HepG2 (cell line): ENCODE results near the gene LRRC27. TPM values are rescaled to one million over a fixed set of nuclear protein-coding genes. Genes with fewer than 3 reads are reported as not detected.

Experiments used
- ATAC-seq: fragments of 200-7000 bp; cut with Tn5 transposase; 3 replicates; pipeline ENCODE4 v1.9.1; 2020; ENCODE audit warnings: mild to moderate bottlenecking, moderate library complexity
- BruUV-seq: library from RNA; stranded (reverse); fragments of 400-500 nt; replicated peaks from 2 replicates; lab custom pipeline; 2021; lab: Mats Ljungman, UMichigan
- CTCF ChIA-PET: fragments of 300-600 bp; formaldehyde crosslinking; extraction: SDS; loops from one replicate; lab custom pipeline; 2021; ENCODE audit warnings: low total read pairs, inconsistent platforms, low intra/inter-chr PET ratio; lab: Yijun Ruan, JAX
- POLR2A ChIA-PET: fragments of 350-600 bp; sonication (Branson Sonifier 250); formaldehyde crosslinking; loops from one replicate; lab custom pipeline; 2020; ENCODE audit warnings: antibody characterized with exemption, inconsistent platforms; lab: Yijun Ruan, JAX
- DNase-seq: peaks from one replicate; pipeline ENCODE4 v3.0.0-alpha.2; 2015; ENCODE audit warnings: low spot score
- FAIRE-seq: peaks from 3 replicates; lab custom pipeline; 2011; peaks lifted over from hg19 to GRCh38; lab: Jason Lieb, UNC
- H2AFZ ChIP-seq: one replicate; pipeline ENCODE4 v1.6.1; 2011; ENCODE audit warnings: low read length, inconsistent platforms
- H3K27ac ChIP-seq: fragments of 300-600 bp; 3 replicates; pipeline ENCODE4 v1.8.0; 2011; ENCODE audit warnings: mixed run types, mild to moderate bottlenecking, mixed read lengths, low read length, inconsistent platforms; ENCODE audit not compliant: insufficient read depth; ENCODE audit errors: extremely low read length
- H3K27me3 ChIP-seq, 2 experiments: fragments of 200-600 bp in 1 of 2; 2 replicates in 1 of 2; 3 replicates in 1 of 2; pipeline versions ENCODE4 v1.6.0 to v1.8.0; 2011; ENCODE audit warnings: low read length in 2 of 2, mild to moderate bottlenecking in 2 of 2, moderate library complexity in 2 of 2, inconsistent platforms in 1 of 2; ENCODE audit not compliant: insufficient read depth in 2 of 2, control insufficient read depth in 1 of 2
- H3K36me3 ChIP-seq, 2 experiments: fragments of 200-600 bp in 1 of 2; replicated peaks in 1 of 2; 2 replicates in 1 of 2; 3 replicates in 1 of 2; pipeline versions ENCODE4 v1.5.1 to v1.8.0; 2011; ENCODE audit warnings: low read length in 2 of 2, inconsistent platforms in 1 of 2; ENCODE audit not compliant: insufficient read depth in 2 of 2, control insufficient read depth in 1 of 2
- H3K4me1 ChIP-seq: 2 replicates; pipeline ENCODE4 v1.5.1; 2012; ENCODE audit warnings: low read length, inconsistent platforms; ENCODE audit not compliant: insufficient read depth
- H3K4me2 ChIP-seq: 2 replicates; pipeline ENCODE4 v1.6.0; 2011; ENCODE audit warnings: low read depth, low read length, inconsistent platforms
- H3K4me3 ChIP-seq, 3 experiments: fragments of 200-600 bp in 1 of 3; sonication (generic), shearing (Covaris generic) in 1 of 3; replicated peaks in 1 of 3; 2 replicates each; pipeline ENCODE4 v1.5.1; 2011 to 2016; ENCODE audit warnings: low read length in 3 of 3, inconsistent platforms in 2 of 3, low read depth in 2 of 3, mild to moderate bottlenecking in 2 of 3, control low read depth in 1 of 3, mixed read lengths in 1 of 3; ENCODE audit not compliant: insufficient read depth in 1 of 3
- H3K79me2 ChIP-seq: one replicate; pipeline ENCODE4 v1.6.1; 2011; ENCODE audit warnings: low read length, inconsistent platforms; ENCODE audit not compliant: insufficient read depth
- H3K9ac ChIP-seq: 2 replicates; pipeline ENCODE4 v1.6.0; 2011; ENCODE audit warnings: mild to moderate bottlenecking, low read depth, low read length, inconsistent platforms; ENCODE audit not compliant: insufficient read depth
- H3K9me3 ChIP-seq: 2 replicates; pipeline ENCODE4 v1.5.1; 2012; ENCODE audit warnings: mild to moderate bottlenecking, low read length
- H4K20me1 ChIP-seq: 2 replicates; pipeline ENCODE4 v1.6.0; 2011; ENCODE audit warnings: inconsistent platforms, mild to moderate bottlenecking, low read length, moderate library complexity; ENCODE audit not compliant: insufficient read depth
- HDAC6 ChIP-seq: fragments of 200-600 bp; sonication (generic); IDR thresholded peaks from 2 replicates; pipeline ENCODE4 v1.7.0; 2017; ENCODE audit warnings: mild to moderate bottlenecking, antibody characterized with exemption, low read length, low read depth
- NCOA2 ChIP-seq: sonication (generic); formaldehyde crosslinking; IDR thresholded peaks from 2 replicates; pipeline ENCODE4 v1.8.0; 2022; ENCODE audit warnings: inconsistent platforms
- RXRA ChIP-seq: sonication (generic); formaldehyde crosslinking; IDR thresholded peaks from 2 replicates; pipeline ENCODE4 v1.5.1; 2020; ENCODE audit warnings: missing genetic modification reagents
- ZEB1 ChIP-seq: IDR thresholded peaks from 2 replicates; pipeline ENCODE4 v1.6.1; 2012; ENCODE audit warnings: mild to moderate bottlenecking, low read depth, inconsistent platforms; ENCODE audit not compliant: insufficient replicate concordance
- ZNF230 ChIP-seq: sonication (generic); formaldehyde crosslinking; IDR thresholded peaks from 2 replicates; pipeline ENCODE4 v1.4.0; 2020; ENCODE audit warnings: mild to moderate bottlenecking, missing genetic modification reagents
- ZNF782 ChIP-seq: sonication (generic); formaldehyde crosslinking; IDR thresholded peaks from 2 replicates; pipeline ENCODE4 v1.4.0; 2020; ENCODE audit warnings: missing genetic modification reagents, mild to moderate bottlenecking, borderline replicate concordance
- WGBS: methylation state at CpG from one replicate; pipeline ENCODE4 v1.1.6; 2017; ENCODE audit warnings: low lambda C conversion rate; 5-methylcytosine and 5-hydroxymethylcytosine counted together
- in situ Hi-C: cut with HindIII; loops from 2 replicates; pipeline ENCODE4 v1.10.0; 2017; ENCODE audit warnings: low pct_unique_long_range_greater_than_20kb; ENCODE audit not compliant: extremely low pct_ligation_motif_present
- intact Hi-C: fragments of 100-400 bp; cut with micrococcal nuclease; formaldehyde crosslinking; loops from one replicate; pipeline ENCODE4 v1.10.0; 2022; ENCODE audit not compliant: unreplicated experiment
- polyA plus RNA-seq, 8 experiments: library from polyadenylated mRNA; depleted of rRNA in 3 of 8; stranded (reverse) in 7 of 8; unstranded in 1 of 8; fragments of >200 nt; fragmentation: Illumina TruSeq in 4 of 8; extraction: Trizol in 4 of 8; gene quantifications; 2 replicates each; pipeline versions ENCODE4 v1.2.1 to v1.2.3, GENCODE V29; 2011 to 2016; ENCODE audit warnings: low read depth in 4 of 8, missing spikeins in 1 of 8, mixed read lengths in 1 of 8; ENCODE audit not compliant: insufficient read depth in 1 of 8
- total RNA-seq, 5 experiments: library from RNA; depleted of rRNA; stranded (reverse); fragments of >200 nt; fragmentation: Illumina TruSeq; extraction: Trizol; gene quantifications; 2 replicates each; pipeline ENCODE4 v1.2.3, GENCODE V29; 2016; ENCODE audit warnings: low read depth in 1 of 5
- TF ChIP-seq, protein P1 (sequence below): sonication (generic); formaldehyde crosslinking; IDR thresholded peaks from 2 replicates; pipeline ENCODE4 v1.5.1; 2020; ENCODE audit warnings: missing genetic modification reagents, mild to moderate bottlenecking, borderline replicate concordance
- TF ChIP-seq, protein P2 (sequence below): sonication (generic); formaldehyde crosslinking; IDR thresholded peaks from 2 replicates; pipeline ENCODE4 v1.5.1; 2020; ENCODE audit warnings: mild to moderate bottlenecking, missing genetic modification reagents, borderline replicate concordance

The LRRC27 gene
- total and polyA plus RNA-seq, 2 of the 13 experiments (the other 11 are each of a cell fraction or from before 2014, with no cell fraction given), result 4.2 to 4.6 TPM

DNA sequence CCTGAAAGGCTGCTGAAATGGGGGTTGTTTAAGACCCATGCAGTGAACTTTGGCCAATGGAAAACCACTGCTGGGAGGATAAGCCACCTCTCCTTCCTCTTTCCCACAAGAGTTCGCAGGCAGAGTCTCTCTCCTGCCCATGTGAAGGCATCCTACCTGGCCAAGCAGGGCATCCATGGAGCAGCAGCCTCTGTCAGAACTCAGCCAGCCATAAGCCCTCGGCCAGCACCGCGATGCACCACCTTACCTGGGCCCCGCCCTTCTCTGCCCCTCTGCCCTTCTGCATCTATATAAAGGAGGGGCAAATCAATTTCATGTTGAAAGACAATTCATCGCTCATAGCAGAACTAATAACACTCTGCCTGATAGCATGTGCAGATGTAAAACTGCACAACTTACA is 18.1 kb upstream of the LRRC27 start:
- TF ChIP-seq ZNF782 (CRISPR knock-in tag) (no peak), ZEB1 (no peak), NCOA2 (no peak), HDAC6 (no peak), RXRA (no peak), ZNF230 (CRISPR knock-in tag) (no peak)
- TF ChIP-seq, protein P1, sequence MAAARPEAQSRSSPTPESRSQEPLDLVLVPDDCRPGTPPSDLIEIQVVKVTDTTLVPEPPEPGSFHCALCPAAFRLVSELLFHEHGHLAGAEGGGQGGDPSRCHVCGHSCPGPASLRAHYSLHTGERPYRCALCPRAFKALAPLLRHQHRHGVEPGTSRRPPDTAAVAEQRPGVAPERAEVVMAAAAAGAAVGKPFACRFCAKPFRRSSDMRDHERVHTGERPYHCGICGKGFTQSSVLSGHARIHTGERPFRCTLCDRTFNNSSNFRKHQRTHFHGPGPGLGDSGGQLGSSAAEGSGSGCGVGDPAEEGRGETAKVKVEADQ, result no peak
- TF ChIP-seq, protein P2, sequence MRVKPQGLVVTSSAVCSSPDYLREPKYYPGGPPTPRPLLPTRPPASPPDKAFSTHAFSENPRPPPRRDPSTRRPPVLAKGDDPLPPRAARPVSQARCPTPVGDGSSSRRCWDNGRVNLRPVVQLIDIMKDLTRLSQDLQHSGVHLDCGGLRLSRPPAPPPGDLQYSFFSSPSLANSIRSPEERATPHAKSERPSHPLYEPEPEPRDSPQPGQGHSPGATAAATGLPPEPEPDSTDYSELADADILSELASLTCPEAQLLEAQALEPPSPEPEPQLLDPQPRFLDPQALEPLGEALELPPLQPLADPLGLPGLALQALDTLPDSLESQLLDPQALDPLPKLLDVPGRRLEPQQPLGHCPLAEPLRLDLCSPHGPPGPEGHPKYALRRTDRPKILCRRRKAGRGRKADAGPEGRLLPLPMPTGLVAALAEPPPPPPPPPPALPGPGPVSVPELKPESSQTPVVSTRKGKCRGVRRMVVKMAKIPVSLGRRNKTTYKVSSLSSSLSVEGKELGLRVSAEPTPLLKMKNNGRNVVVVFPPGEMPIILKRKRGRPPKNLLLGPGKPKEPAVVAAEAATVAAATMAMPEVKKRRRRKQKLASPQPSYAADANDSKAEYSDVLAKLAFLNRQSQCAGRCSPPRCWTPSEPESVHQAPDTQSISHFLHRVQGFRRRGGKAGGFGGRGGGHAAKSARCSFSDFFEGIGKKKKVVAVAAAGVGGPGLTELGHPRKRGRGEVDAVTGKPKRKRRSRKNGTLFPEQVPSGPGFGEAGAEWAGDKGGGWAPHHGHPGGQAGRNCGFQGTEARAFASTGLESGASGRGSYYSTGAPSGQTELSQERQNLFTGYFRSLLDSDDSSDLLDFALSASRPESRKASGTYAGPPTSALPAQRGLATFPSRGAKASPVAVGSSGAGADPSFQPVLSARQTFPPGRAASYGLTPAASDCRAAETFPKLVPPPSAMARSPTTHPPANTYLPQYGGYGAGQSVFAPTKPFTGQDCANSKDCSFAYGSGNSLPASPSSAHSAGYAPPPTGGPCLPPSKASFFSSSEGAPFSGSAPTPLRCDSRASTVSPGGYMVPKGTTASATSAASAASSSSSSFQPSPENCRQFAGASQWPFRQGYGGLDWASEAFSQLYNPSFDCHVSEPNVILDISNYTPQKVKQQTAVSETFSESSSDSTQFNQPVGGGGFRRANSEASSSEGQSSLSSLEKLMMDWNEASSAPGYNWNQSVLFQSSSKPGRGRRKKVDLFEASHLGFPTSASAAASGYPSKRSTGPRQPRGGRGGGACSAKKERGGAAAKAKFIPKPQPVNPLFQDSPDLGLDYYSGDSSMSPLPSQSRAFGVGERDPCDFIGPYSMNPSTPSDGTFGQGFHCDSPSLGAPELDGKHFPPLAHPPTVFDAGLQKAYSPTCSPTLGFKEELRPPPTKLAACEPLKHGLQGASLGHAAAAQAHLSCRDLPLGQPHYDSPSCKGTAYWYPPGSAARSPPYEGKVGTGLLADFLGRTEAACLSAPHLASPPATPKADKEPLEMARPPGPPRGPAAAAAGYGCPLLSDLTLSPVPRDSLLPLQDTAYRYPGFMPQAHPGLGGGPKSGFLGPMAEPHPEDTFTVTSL (CRISPR knock-in tag), result no peak
- Histone ChIP-seq H3K4me3 (no peak overlapping the region), H3K36me3 (no peaks in the 10 kb centered on the region), H3K9me3 (no peaks in the 10 kb centered on the region), H3K27me3 (peaks cover 0 to 10% of the 10 kb centered on the region in 2 experiments; a peak in 2 of 5 replicates), H3K79me2 (no peaks in the 10 kb centered on the region), H3K4me2 (no peak overlapping the region), H2AFZ (no peak overlapping the region), H3K4me1 (peaks cover 48% of the 10 kb centered on the region), H3K27ac (no peak overlapping the region), H4K20me1 (no peaks in the 10 kb centered on the region), H3K9ac (no peak overlapping the region)
- FAIRE-seq (no peak), ATAC-seq (no peak), DNase-seq (no peak)
- POLR2A ChIA-PET, result no interaction called here
- intact Hi-C loops, result no loop called here
- 50% methylated on average over 6 of the region's 6 CpGs for WGBS
- no TSS peak for BruUV-seq
- in situ Hi-C loops, result no loop called here
- CTCF ChIA-PET, result no interaction called here
